OCI-LY7 (cell line): ENCODE results near the gene SESN3. TPM values are rescaled to one million over a fixed set of nuclear protein-coding genes. Genes with fewer than 3 reads are reported as not detected.
"Not testable (repeated sequence)": the region's sequence is repeated elsewhere in the genome, so short reads cannot be mapped to it uniquely, and the experiment has no call there.

Source experiments
- BruUV-seq: library from RNA; stranded (reverse); fragments of 400-500 nt; replicated peaks from 2 replicates; lab custom pipeline; 2021; lab: Mats Ljungman, UMichigan
- CTCF ChIA-PET: fragments of 300-600 bp; sonication (Branson Sonifier 250); formaldehyde crosslinking; loops from one replicate; lab custom pipeline; 2022; ENCODE audit warnings: antibody characterized with exemption; ENCODE audit not compliant: unreplicated experiment; lab: Charles Lee
- POLR2A ChIA-PET: fragments of 300-600 bp; sonication (Branson Sonifier 250); formaldehyde crosslinking; loops from one replicate; lab custom pipeline; 2022; ENCODE audit warnings: antibody characterized with exemption; lab: Charles Lee
- DNase-seq: peaks from one replicate; pipeline ENCODE4 v3.0.0-alpha.2; 2015; ENCODE audit warnings: low spot score
- H2AFZ ChIP-seq: fragments of 200-600 bp; sonication (generic), shearing (Covaris generic); 2 replicates; pipeline ENCODE4 v1.6.1; 2014; ENCODE audit warnings: mild to moderate bottlenecking, antibody characterized with exemption, low read length, moderate library complexity
- H3K27ac ChIP-seq: fragments of 200-600 bp; sonication (generic); 2 replicates; pipeline ENCODE4 v1.5.1; 2014; ENCODE audit warnings: mixed run types, low read depth, mild to moderate bottlenecking, moderate library complexity, low read length, inconsistent platforms; ENCODE audit not compliant: poor library complexity, severe bottlenecking
- H3K36me3 ChIP-seq: fragments of 200-600 bp; sonication (generic); 2 replicates; pipeline ENCODE4 v1.6.1; 2014; ENCODE audit warnings: mild to moderate bottlenecking, antibody characterized with exemption, low read length, moderate library complexity, mixed read lengths; ENCODE audit not compliant: insufficient read depth
- H3K4me1 ChIP-seq: fragments of 200-600 bp; sonication (generic); 2 replicates; pipeline ENCODE4 v1.5.1; 2014; ENCODE audit warnings: mild to moderate bottlenecking, low read length; ENCODE audit not compliant: insufficient read depth, poor library complexity, severe bottlenecking
- H3K4me2 ChIP-seq: fragments of 200-600 bp; sonication (generic); 2 replicates; pipeline ENCODE4 v1.6.1; 2014; ENCODE audit warnings: mild to moderate bottlenecking, low read length
- H3K4me3 ChIP-seq: fragments of 200-600 bp; sonication (generic); 2 replicates; pipeline ENCODE4 v1.5.1; 2014; ENCODE audit warnings: mild to moderate bottlenecking, low read depth, low read length; ENCODE audit not compliant: poor library complexity, severe bottlenecking
- H3K79me2 ChIP-seq: fragments of 200-600 bp; sonication (generic); 2 replicates; pipeline ENCODE4 v1.6.1; 2016; ENCODE audit warnings: low read depth, mild to moderate bottlenecking, low read length, moderate library complexity, mixed read lengths; ENCODE audit not compliant: insufficient read depth
- H3K9me2 ChIP-seq: fragments of 200-600 bp; sonication (generic); 2 replicates; pipeline ENCODE4 v1.6.1; 2016; ENCODE audit warnings: mild to moderate bottlenecking, low read length, mixed read lengths; ENCODE audit not compliant: insufficient read depth
- H3K9me3 ChIP-seq: fragments of 200-600 bp; sonication (generic); 2 replicates; pipeline ENCODE4 v1.6.1; 2014; ENCODE audit warnings: mild to moderate bottlenecking, mixed run types, low read length, mixed read lengths
- H4K20me1 ChIP-seq: fragments of 200-600 bp; sonication (generic); 2 replicates; pipeline ENCODE4 v1.6.1; 2014; ENCODE audit warnings: mild to moderate bottlenecking, antibody characterized with exemption, low read length, moderate library complexity, mixed read lengths; ENCODE audit not compliant: insufficient read depth
- CTCF ChIP-seq: fragments of 200-600 bp; sonication (generic); conservative IDR thresholded peaks from 2 replicates; pipeline ENCODE4 v1.5.1; 2014; ENCODE audit warnings: mild to moderate bottlenecking, antibody characterized with exemption, low read length, moderate library complexity, mixed read lengths
- EZH2phosphoT487 ChIP-seq: fragments of 200-600 bp; sonication (generic); IDR thresholded peaks from 2 replicates; pipeline ENCODE4 v1.6.1; 2018; ENCODE audit warnings: low read depth, borderline replicate concordance, mild to moderate bottlenecking, mixed run types, antibody characterized with exemption, low read length, moderate library complexity, mixed read lengths
- intact Hi-C: fragments of 100-400 bp; cut with micrococcal nuclease; formaldehyde crosslinking; loops from one replicate; pipeline ENCODE4 v1.10.0; 2022; ENCODE audit not compliant: unreplicated experiment
- total RNA-seq, 2 experiments: library from RNA; depleted of rRNA in 1 of 2; stranded (reverse); fragments of >200 nt in 1 of 2; shearing (Covaris generic) in 1 of 2; gene quantifications; 2 replicates each; pipeline ENCODE4 v1.2.3, GENCODE V29; 2014 to 2022

SESN3 gene
- total RNA-seq, 2 experiments from 2014 or later = 4.4 to 9.6 TPM

- H3K36me3 ChIP-seq = no peaks in the 10 kb centered on the region
- TF ChIP-seq EZH2phosphoT487 = no peak
- no peak for TF ChIP-seq CTCF
- no peaks in the 10 kb centered on the region for H3K9me3 ChIP-seq
- intact Hi-C loops = no loop called here
- H3K4me3 ChIP-seq = no peak overlapping the region
- H2AFZ ChIP-seq = no peak overlapping the region
- ChIA-PET POLR2A (interaction anchor here (1.4 kb wide), 1 partner anchor 48 kb away, joined by 3 read pairs; no protein-coding TSS in a partner anchor), CTCF (no interaction called here)
- no peak for DNase-seq
- no peaks in the 10 kb centered on the region for H4K20me1 ChIP-seq
- no peak overlapping the region for H3K4me2 ChIP-seq
- no TSS peak for BruUV-seq
- peaks cover 12% of the 10 kb centered on the region for H3K4me1 ChIP-seq
- no peaks in the 10 kb centered on the region for H3K9me2 ChIP-seq
- no peak overlapping the region for H3K27ac ChIP-seq
- no peaks in the 10 kb centered on the region for H3K79me2 ChIP-seq
Measured at GRCh38 chr11:95277868-95278267, 46.9 kb upstream of the SESN3 start.

GRCh38 chr11:95276139-95276538, 45.1 kb upstream of the SESN3 start:
- intact Hi-C loops = no loop called here
- H4K20me1 ChIP-seq = no peaks in the 10 kb centered on the region
- no peaks in the 10 kb centered on the region for H3K9me2 ChIP-seq
- ChIA-PET POLR2A (interaction anchor here (0.9 to 1.0 kb wide), 2 partner anchors 21 to 96 kb away, joined by 3 read pairs; no protein-coding TSS in a partner anchor), CTCF (no interaction called here)
- BruUV-seq = no TSS peak
- no peaks in the 10 kb centered on the region for H3K79me2 ChIP-seq
- DNase-seq = no peak
- H3K27ac ChIP-seq = no peak overlapping the region
- no peaks in the 10 kb centered on the region for H3K9me3 ChIP-seq
- no peak overlapping the region for H3K4me3 ChIP-seq
- H3K4me1 ChIP-seq = peaks cover 12% of the 10 kb centered on the region
- TF ChIP-seq CTCF (no peak), EZH2phosphoT487 (no peak)
- no peak overlapping the region for H2AFZ ChIP-seq
- no peak overlapping the region for H3K4me2 ChIP-seq
- H3K36me3 ChIP-seq = no peaks in the 10 kb centered on the region

GRCh38 chr11:95273618-95274017, 42.6 kb upstream of the SESN3 start:
- H3K36me3 ChIP-seq, BruUV-seq, CTCF ChIA-PET, H3K4me2 ChIP-seq, H3K4me1 ChIP-seq, H3K9me2 ChIP-seq, POLR2A ChIA-PET, H3K27ac ChIP-seq, H4K20me1 ChIP-seq, intact Hi-C loops, DNase-seq, H3K4me3 ChIP-seq, H2AFZ ChIP-seq, H3K9me3 ChIP-seq, H3K79me2 ChIP-seq: not testable (repeated sequence)
